GM23248 (cell line): Measurements from ENCODE around the gene BBIP1.

Source experiments
- EZH2 ChIP-seq: fragments of 200-600 bp; sonication (generic); IDR thresholded peaks from 2 replicates; pipeline ENCODE4 v1.6.1; 2018; ENCODE audit warnings: antibody characterized with exemption, mild to moderate bottlenecking; ENCODE audit not compliant: insufficient read depth, poor library complexity, severe bottlenecking
- EZH2phosphoT487 ChIP-seq: fragments of 200-600 bp; sonication (generic); IDR thresholded peaks from 2 replicates; pipeline ENCODE4 v1.6.1; 2018; ENCODE audit warnings: antibody characterized with exemption, moderate library complexity, mild to moderate bottlenecking, low read depth; ENCODE audit not compliant: insufficient read depth

GRCh38 chr10:110885932-110886674, 32.9 kb downstream of the BBIP1 start:
- TF ChIP-seq EZH2, result no peak
- TF ChIP-seq EZH2phosphoT487, result no peak
